Urinary bladder (tissue), 4 donors: ENCODE measurements around the gene PPP1R9A. TPM values are rescaled to one million over a fixed set of nuclear protein-coding genes. Genes with fewer than 3 reads are reported as not detected.
"Not testable (repeated sequence)": the region's sequence is repeated elsewhere in the genome, so short reads cannot be mapped to it uniquely, and the experiment has no call there.

Experiments
- DNase-seq: peaks from one replicate; pipeline ENCODE4 v3.0.0-alpha.2; 2015; ENCODE audit errors: extremely low spot score
- H3K27ac ChIP-seq: one replicate; pipeline ENCODE4 v1.5.1; 2013; ENCODE audit warnings: low read depth, mild to moderate bottlenecking, moderate library complexity
- H3K36me3 ChIP-seq: one replicate; pipeline ENCODE4 v1.6.1; 2013; ENCODE audit warnings: mild to moderate bottlenecking, moderate library complexity; ENCODE audit not compliant: insufficient read depth
- H3K4me1 ChIP-seq: one replicate; pipeline ENCODE4 v1.6.1; 2013; ENCODE audit warnings: mild to moderate bottlenecking, moderate library complexity; ENCODE audit not compliant: insufficient read depth
- H3K4me3 ChIP-seq: one replicate; pipeline ENCODE4 v1.5.1; 2013; ENCODE audit warnings: low read depth, low read length
- whole genome bisulfite sequencing: extraction: QIAGEN DNeasy Blood & Tissue Kit; methylation state at CpG from one replicate; pipeline ENCODE4 v1.1.7; 2013; 5-methylcytosine and 5-hydroxymethylcytosine counted together
- polyA plus RNA-seq: library from polyadenylated mRNA; stranded (reverse); fragments of 200-250 nt; gene quantifications from one replicate; pipeline ENCODE4 v1.2.3, GENCODE V29; 2013
- total RNA-seq: library from RNA; depleted of rRNA; stranded (reverse); fragments of >200 nt; gene quantifications from one replicate; pipeline ENCODE4 v1.2.3, GENCODE V29; 2014
- donor health status: healthy with polysubstance abuse.
- donor health status: healthy.

PPP1R9A gene
- total and polyA plus RNA-seq, 2 donors, result 3.5 to 28.6 TPM

GRCh38 chr7:95004618-95005247 is 97.3 kb downstream of the PPP1R9A start:
- Histone ChIP-seq H3K4me3 (no peak overlapping the region), H3K4me1 (no peaks in the 10 kb centered on the region), H3K36me3 (no peaks in the 10 kb centered on the region), H3K27ac (no peak overlapping the region)
- 56% methylated on average over 6 of the region's 6 CpGs for WGBS
- no peak for DNase-seq

GRCh38 chr7:95006010-95006409 is 98.6 kb downstream of the PPP1R9A start:
- Histone ChIP-seq H3K36me3 (no peaks in the 10 kb centered on the region), H3K4me1 (no peaks in the 10 kb centered on the region), H3K4me3 (no peak overlapping the region), H3K27ac (no peak overlapping the region)
- no peak for DNase-seq
- 96% methylated on average over 5 of the region's 5 CpGs for WGBS

GRCh38 chr7:95008773-95009172 is 101.4 kb downstream of the PPP1R9A start:
- not testable (repeated sequence) for H3K27ac ChIP-seq, H3K4me1 ChIP-seq, H3K36me3 ChIP-seq, H3K4me3 ChIP-seq, DNase-seq
- WGBS, result 93% methylated on average over 6 of the region's 6 CpGs

- H3K4me1 ChIP-seq, result no peaks in the 10 kb centered on the region
- H3K27ac ChIP-seq, result no peak overlapping the region
- no peak overlapping the region for H3K4me3 ChIP-seq
- DNase-seq, result no peak
- WGBS, result 14% methylated on average over 1 of the region's 1 CpG
- no peaks in the 10 kb centered on the region for H3K36me3 ChIP-seq
Observed at GRCh38 chr7:95011146-95011928, 103.9 kb downstream of the PPP1R9A start.

- no peak for DNase-seq
- WGBS, result 66% methylated on average over 4 of the region's 4 CpGs
- peak overlapping the region; percentile 2 for H3K27ac ChIP-seq
- H3K4me1 ChIP-seq, result no peaks in the 10 kb centered on the region
- H3K36me3 ChIP-seq, result no peaks in the 10 kb centered on the region
- H3K4me3 ChIP-seq, result no peak overlapping the region
Observed at GRCh38 chr7:95011995-95012394, 104.6 kb downstream of the PPP1R9A start.

- 70% methylated on average over 1 of the region's 1 CpG for WGBS
- DNase-seq, result no peak
- H3K27ac ChIP-seq, result no peak overlapping the region
- H3K4me1 ChIP-seq, result no peaks in the 10 kb centered on the region
- H3K4me3 ChIP-seq, result no peak overlapping the region
- H3K36me3 ChIP-seq, result no peaks in the 10 kb centered on the region
Observed at GRCh38 chr7:95018021-95018420, 110.6 kb downstream of the PPP1R9A start.

GRCh38 chr7:95026018-95026417 is 118.6 kb downstream of the PPP1R9A start:
- Histone ChIP-seq H3K27ac (no peak overlapping the region), H3K4me3 (no peak overlapping the region), H3K4me1 (no peaks in the 10 kb centered on the region), H3K36me3 (no peaks in the 10 kb centered on the region)
- DNase-seq, result no peak

GRCh38 chr7:95026421-95027072 is 119.2 kb downstream of the PPP1R9A start:
- no peak for DNase-seq
- WGBS, result 69% methylated on average over 6 of the region's 6 CpGs
- no peaks in the 10 kb centered on the region for H3K4me1 ChIP-seq
- H3K4me3 ChIP-seq, result no peak overlapping the region
- no peaks in the 10 kb centered on the region for H3K36me3 ChIP-seq
- no peak overlapping the region for H3K27ac ChIP-seq

- no peaks in the 10 kb centered on the region for H3K4me1 ChIP-seq
- no peaks in the 10 kb centered on the region for H3K36me3 ChIP-seq
- no peak overlapping the region for H3K27ac ChIP-seq
- 79% methylated on average over 11 of the region's 11 CpGs for WGBS
- DNase-seq, result no peak
- H3K4me3 ChIP-seq, result no peak overlapping the region
Observed at GRCh38 chr7:95027234-95027872, 120.0 kb downstream of the PPP1R9A start.

- no peaks in the 10 kb centered on the region for H3K4me1 ChIP-seq
- H3K27ac ChIP-seq, result no peak overlapping the region
- WGBS, result 81% methylated on average over 1 of the region's 1 CpG
- DNase-seq, result no peak
- no peak overlapping the region for H3K4me3 ChIP-seq
- no peaks in the 10 kb centered on the region for H3K36me3 ChIP-seq
Observed at GRCh38 chr7:95028683-95029082, 121.3 kb downstream of the PPP1R9A start.

- no peak for DNase-seq
- Histone ChIP-seq H3K36me3 (no peaks in the 10 kb centered on the region), H3K4me1 (no peaks in the 10 kb centered on the region), H3K27ac (no peak overlapping the region), H3K4me3 (no peak overlapping the region)
Observed at GRCh38 chr7:95035295-95035694, 127.9 kb downstream of the PPP1R9A start.

- WGBS, result 70% methylated on average over 4 of the region's 4 CpGs
Observed at GRCh38 chr7:95041031-95041430, 133.6 kb downstream of the PPP1R9A start.

GRCh38 chr7:95045236-95045923 is 138.0 kb downstream of the PPP1R9A start:
- DNase-seq, result no peak
- Histone ChIP-seq H3K36me3 (no peaks in the 10 kb centered on the region), H3K27ac (no peak overlapping the region), H3K4me3 (no peak overlapping the region), H3K4me1 (no peaks in the 10 kb centered on the region)
- WGBS, result 95% methylated on average over 8 of the region's 8 CpGs

More at GRCh38 chr7:95041031-95041430, 133.6 kb downstream of the PPP1R9A start:
- no peak for DNase-seq
- H3K4me1 ChIP-seq, result no peaks in the 10 kb centered on the region
- no peak overlapping the region for H3K4me3 ChIP-seq
- no peaks in the 10 kb centered on the region for H3K36me3 ChIP-seq
- H3K27ac ChIP-seq, result no peak overlapping the region
